Activated CD4-positive, CD25-positive, alpha-beta regulatory T cell treated with anti-CD3 and anti-CD28 coated beads, Interleukin-2, amount 50 U/mL, for 72 hours (primary cell): ENCODE data around the gene PIK3R2.

Experiments
- DNase-seq: peaks from one replicate; pipeline ENCODE4 v3.0.0; 2021

The PIK3R2 gene

GRCh38 chr19:18126097-18126496 is 26.9 kb upstream of the PIK3R2 start:
- no peak for DNase-seq

- no peak for DNase-seq
These were observed 24.9 kb upstream of the PIK3R2 start for GRCh38 chr19:18128044-18128443.

DNA sequence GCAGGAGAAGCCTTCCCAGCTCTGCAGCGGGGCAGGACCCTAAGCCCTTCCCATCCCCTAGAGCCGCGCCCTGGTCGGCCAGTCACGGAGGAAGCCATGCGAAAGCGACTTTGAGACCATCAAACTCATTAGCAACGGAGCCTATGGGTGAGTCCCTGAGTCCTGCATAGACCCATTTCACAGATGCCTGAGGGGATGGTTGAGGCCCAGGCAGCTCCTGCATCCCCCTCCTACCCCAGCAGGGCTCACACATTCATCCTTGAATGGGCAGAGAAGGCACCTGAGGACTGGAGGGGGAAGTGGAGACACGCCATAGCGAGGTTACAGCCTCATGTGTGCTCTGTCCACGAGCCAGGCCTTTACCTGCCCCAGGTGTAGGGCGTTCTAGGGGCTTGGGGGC is 24.2 kb upstream of the PIK3R2 start:
- DNase-seq, result no peak

DNA sequence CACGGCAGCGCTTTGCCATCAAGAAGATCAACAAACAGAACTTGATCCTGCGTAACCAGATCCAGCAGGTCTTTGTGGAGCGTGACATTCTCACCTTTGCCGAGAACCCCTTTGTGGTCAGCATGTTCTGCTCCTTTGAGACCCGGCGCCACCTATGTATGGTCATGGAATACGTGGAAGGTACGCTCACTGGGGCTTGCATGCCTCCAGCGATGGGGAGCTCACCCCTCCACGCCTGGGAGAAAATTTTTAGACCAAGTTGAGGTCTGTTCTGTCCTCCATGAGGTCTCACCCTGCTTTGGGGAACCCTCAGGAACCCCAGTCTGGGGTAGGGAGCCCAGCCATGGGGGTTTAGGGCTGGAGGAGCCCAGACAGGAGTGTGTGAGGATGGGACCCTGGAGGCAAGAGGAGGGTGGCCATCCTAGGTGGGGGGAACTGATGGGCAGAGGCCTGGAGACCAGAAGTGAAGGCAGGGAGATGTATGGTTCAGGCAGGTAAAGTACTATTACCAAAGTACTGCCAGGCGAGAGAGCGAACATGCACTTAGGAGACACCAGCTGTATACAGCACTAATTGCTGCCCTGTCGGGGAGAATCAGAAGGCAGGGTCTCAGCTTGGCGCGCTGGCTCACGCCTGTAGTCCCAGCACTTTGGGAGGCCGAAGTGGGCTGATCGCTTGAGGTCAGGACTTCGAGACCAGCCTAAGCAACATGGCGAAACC is 22.3 kb upstream of the PIK3R2 start:
- DNase-seq, result no peak

- DNase-seq, result no peak
These were observed 20.9 kb upstream of the PIK3R2 start for GRCh38 chr19:18131841-18132596.

- DNase-seq, result no peak
These were observed 17.0 kb upstream of the PIK3R2 start for GRCh38 chr19:18135712-18136584.

DNA sequence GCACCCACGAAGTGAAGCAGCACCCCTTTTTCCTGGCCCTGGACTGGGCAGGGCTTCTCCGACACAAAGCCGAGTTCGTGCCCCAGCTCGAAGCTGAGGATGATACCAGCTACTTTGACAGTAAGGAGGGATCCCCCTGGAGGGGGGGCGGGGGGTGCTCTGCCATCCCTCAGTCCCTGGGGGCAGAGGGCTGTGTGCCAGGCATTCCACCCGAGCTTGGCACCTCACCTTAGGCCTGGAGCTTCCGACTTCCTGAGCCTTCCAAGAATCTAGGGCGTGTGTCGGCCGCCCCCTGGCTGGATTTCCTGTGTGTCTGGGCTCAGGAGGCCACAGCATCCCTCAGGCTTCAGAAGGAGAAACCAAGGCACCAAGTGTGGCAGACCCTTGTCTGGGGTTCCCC is 15.7 kb upstream of the PIK3R2 start:
- no peak for DNase-seq

DNA sequence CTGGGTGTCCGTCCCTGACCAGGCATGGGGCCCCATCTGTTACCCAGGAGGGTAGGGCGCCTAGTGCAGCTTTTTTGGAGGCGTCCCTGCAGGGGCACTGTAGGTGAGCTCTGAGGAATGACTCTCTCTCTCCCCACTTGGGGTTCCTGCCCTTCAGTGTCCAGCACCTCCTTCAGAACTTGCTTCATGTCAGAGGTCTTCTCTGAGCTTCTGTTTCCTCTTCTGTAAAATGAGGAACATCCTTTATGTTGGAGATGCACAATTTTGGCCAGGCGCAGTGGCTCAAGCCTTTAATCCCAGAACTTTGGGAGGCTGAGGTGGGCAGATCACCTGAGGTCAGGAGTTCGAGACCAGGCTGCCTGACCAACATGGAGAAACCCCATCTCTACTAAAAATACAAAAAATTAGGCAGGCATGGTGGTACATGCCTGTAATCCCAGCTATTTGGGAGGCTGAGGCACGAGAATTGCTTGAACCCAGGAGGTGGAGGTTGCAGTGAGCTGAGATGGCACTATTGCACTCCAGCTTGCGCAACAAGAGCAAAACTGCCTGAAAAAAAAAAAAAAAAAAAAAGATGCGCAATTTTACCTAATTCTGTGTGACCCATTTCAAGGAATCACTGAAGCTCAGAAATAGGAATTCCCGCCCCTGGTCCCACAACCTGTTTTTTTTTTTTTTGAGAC is 15.2 kb upstream of the PIK3R2 start:
- no peak for DNase-seq

DNA sequence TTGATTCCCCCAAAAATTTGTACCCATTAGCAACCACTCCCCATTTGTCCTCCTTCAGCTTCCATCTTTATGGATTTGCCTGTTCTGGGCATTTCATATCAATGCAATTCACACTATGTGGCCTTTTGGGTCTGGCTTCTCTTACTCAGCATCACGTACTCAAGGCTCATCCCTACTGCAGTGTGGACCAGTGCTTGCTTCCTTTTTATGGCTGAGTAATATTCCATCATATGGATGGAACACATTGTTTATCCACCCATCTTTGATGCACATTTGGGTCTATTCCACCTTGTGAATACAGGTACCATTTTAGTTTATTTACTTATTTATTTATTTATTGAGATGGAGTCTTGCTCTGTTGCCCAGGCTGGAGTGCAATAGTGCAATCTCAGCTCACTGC is 12.5 kb upstream of the PIK3R2 start:
- DNase-seq, result no peak

GRCh38 chr19:18141031-18141430 is 11.9 kb upstream of the PIK3R2 start:
- no peak for DNase-seq

- no peak for DNase-seq
These were observed 9.1 kb upstream of the PIK3R2 start for GRCh38 chr19:18143902-18144301.

DNA sequence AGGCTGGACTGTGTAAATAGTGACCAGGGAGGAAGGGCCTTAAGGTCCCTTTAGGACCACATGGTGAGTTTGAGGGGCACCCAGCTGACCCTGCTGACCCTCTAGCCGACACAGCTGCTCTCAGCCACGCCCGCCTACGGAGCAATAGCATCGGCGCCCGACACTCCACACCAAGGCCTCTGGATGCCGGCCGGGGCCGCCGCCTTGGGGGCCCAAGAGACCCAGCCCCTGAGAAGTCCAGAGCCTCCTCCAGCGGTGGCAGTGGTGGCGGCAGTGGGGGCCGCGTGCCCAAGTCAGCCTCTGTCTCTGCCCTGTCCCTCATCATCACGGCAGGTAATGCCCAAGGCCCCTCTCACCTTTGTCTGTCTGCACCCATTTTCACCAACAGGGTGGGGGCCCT is 8.6 kb upstream of the PIK3R2 start:
- no peak for DNase-seq

DNA sequence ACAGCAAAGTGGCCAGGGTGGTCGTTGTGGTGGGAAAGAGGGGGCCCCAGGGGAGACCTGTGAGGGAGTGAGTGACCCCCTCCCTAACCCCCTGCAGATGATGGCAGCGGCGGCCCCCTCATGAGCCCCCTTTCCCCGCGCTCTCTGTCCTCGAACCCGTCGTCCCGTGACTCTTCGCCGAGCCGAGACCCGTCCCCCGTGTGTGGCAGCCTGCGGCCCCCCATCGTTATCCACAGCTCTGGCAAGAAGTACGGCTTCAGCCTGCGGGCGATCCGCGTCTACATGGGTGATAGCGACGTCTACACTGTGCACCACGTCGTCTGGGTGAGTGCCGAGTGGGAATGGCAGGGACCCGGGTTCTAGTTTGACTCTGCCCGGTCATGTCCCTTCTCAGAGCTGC is 8.1 kb upstream of the PIK3R2 start:
- DNase-seq, result no peak

GRCh38 chr19:18145391-18145999 is 7.5 kb upstream of the PIK3R2 start:
- no peak for DNase-seq

GRCh38 chr19:18147396-18147795 is 5.6 kb upstream of the PIK3R2 start:
- no peak for DNase-seq

DNA sequence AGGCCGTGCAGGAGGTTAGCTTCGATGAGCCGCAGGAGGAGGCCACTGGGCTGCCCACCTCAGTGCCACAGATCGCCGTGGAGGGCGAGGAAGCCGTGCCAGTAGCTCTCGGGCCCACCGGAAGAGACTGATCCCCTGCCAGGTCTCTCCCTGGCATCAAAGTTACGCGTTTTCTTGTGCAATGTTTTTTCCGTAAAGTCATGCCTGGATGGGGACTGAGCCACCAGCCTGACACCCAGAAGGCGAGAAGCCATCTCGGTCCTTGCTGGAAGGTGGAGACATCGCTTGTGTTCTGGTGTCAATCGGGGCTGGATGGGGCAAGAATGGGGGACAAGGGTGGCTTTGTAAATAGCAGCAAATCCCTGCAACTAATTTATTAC is 3.4 kb upstream of the PIK3R2 start:
- no peak for DNase-seq

DNA sequence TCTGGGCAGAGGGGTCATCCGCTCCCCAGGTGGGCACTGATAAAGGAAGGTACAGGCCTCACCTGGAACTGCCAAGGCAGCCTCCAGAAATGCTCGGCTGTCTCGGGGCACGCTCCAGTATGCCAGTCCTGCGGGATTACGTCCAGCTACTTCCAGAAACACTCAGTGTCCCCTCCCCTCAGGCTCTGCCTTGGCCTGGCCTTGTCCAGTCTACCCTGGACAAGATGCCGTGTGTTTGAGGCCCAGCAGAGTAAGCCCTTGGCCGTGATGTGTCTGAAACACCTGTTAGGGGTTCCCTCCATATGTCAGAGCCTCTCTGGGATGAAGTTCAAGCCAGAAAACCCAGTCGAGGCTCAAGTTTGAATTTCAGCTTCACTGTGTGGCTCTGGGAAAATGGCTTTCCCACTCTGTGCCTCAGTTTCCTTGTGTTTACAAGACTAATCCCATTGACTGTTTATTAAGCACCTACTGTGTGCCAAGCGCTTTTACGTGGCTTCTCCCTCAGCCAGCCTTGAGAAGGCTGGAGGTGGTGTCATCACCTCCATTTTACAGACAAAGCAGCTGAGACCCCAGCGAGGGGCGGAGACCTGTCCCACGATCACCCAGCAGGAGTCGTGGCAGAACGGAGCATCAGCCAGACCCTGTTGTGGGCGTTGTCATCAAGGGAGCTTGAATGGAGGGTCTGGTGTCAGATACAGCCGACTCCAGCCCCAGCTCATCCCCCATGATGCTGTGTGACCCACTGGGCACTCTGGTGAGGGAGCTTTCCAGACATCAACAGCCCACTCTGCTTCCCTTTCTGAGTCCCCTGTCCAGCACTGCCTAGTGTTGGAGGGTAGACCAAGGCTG is 2.0 kb upstream of the PIK3R2 start:
- no peak for DNase-seq

- DNase-seq, result peak; percentile 98
These were observed 534 bp upstream of the PIK3R2 start for GRCh38 chr19:18152442-18152816.

- DNase-seq, result no peak
These were observed 682 bp downstream of the PIK3R2 start for GRCh38 chr19:18153556-18154134.

DNA sequence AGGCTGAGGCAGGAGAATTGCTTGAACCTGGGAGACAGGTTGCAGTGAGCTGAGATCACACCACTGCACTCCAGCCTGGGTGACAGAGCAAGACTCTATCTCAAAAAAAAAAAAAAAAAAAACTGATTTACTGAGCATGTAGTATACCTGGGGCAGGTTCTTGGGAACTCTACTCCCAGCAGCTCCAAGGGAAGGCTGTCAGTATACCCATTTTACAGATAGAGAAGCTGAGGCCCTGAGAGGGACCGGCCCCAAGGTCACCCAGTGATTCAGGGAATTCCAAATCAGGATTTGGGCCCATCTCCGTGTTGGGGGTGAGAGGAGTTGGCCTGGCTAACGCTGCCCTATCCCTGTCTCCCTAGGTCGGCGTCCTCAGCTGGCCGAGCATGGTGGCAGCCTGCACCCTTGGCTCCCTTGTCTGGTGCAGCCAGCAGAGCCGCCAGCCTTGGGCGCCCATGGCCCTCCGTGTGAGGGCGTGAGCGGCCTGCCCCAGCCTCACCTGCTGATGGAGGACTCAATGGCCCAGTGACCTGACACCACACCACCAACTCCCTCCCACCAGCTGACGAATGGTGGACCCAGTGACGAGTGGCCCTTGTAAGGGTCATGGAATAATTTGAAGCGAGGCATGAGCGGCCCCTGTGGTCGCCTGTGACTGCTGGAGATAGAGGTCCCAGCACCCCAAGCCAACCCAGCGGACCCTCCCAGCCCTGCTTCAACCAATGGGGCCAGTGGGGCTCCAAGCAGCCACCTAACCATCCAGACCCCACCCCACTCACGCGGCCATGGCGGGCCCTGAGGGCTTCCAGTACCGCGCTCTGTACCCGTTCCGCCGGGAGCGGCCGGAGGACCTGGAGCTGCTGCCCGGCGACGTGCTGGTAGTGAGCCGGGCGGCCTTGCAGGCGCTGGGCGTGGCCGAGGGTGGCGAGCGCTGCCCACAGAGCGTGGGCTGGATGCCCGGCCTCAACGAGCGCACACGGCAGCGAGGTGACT is 2.4 kb downstream of the PIK3R2 start:
- no peak for DNase-seq
